Kidney epithelial cell (primary cell): ENCODE measurements around the gene HRH2. TPM values are rescaled to one million over a fixed set of nuclear protein-coding genes. Genes with fewer than 3 reads are reported as not detected.

Experiments used
- DNase-seq: peaks from one replicate; pipeline ENCODE4 v3.0.0-alpha.2; 2010; ENCODE audit warnings: low read depth
- H3K27me3 ChIP-seq: 2 replicates; pipeline ENCODE4 v1.6.0; 2011; ENCODE audit warnings: low read length; ENCODE audit not compliant: control insufficient read depth, insufficient read depth
- H3K36me3 ChIP-seq: 2 replicates; pipeline ENCODE4 v1.5.1; 2011; ENCODE audit warnings: low read length; ENCODE audit not compliant: control insufficient read depth, insufficient read depth
- H3K4me3 ChIP-seq: 2 replicates; pipeline ENCODE4 v1.5.1; 2011; ENCODE audit warnings: low read depth, mild to moderate bottlenecking, control low read depth, low read length
- total RNA-seq: library from RNA; depleted of rRNA; stranded (reverse); fragments of >200 nt; gene quantifications from 2 replicates; pipeline ENCODE4 v1.2.3, GENCODE V29; 2015
- TF ChIP-seq, protein P1 (sequence below): IDR thresholded peaks from 2 replicates; pipeline ENCODE4 v1.5.1; 2011; ENCODE audit warnings: mild to moderate bottlenecking, moderate library complexity, low read length, control low read depth, inconsistent platforms; ENCODE audit not compliant: insufficient read depth, poor library complexity, severe bottlenecking

HRH2 gene
- total RNA-seq, 1 donor from 2014 or later = 2.7 TPM

DNA sequence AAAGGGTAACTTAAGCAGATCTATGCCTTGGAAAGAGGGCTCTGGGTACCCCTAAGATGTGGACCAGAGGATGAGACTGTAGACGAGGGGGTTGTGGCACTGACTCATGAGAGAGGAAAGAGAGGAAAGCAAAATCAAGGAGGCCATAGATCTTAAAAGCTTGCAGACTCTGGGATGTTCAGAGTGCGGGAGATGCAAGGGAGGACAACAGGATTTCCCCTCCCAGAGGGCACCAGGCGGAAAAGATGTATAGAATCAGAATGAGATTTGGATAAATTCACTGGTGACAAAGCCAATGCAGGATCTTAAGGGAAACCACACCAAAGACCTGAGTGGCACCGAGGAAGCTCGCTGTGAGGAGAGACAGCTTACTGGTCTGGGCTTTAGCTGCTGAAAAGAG, 27.1 kb downstream of the HRH2 start:
- TF ChIP-seq, protein P1, sequence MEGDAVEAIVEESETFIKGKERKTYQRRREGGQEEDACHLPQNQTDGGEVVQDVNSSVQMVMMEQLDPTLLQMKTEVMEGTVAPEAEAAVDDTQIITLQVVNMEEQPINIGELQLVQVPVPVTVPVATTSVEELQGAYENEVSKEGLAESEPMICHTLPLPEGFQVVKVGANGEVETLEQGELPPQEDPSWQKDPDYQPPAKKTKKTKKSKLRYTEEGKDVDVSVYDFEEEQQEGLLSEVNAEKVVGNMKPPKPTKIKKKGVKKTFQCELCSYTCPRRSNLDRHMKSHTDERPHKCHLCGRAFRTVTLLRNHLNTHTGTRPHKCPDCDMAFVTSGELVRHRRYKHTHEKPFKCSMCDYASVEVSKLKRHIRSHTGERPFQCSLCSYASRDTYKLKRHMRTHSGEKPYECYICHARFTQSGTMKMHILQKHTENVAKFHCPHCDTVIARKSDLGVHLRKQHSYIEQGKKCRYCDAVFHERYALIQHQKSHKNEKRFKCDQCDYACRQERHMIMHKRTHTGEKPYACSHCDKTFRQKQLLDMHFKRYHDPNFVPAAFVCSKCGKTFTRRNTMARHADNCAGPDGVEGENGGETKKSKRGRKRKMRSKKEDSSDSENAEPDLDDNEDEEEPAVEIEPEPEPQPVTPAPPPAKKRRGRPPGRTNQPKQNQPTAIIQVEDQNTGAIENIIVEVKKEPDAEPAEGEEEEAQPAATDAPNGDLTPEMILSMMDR = no peak
- no peak for DNase-seq
- peaks cover 3% of the 10 kb centered on the region for H3K27me3 ChIP-seq
- H3K36me3 ChIP-seq = no peaks in the 10 kb centered on the region
- H3K4me3 ChIP-seq = no peak overlapping the region

DNA sequence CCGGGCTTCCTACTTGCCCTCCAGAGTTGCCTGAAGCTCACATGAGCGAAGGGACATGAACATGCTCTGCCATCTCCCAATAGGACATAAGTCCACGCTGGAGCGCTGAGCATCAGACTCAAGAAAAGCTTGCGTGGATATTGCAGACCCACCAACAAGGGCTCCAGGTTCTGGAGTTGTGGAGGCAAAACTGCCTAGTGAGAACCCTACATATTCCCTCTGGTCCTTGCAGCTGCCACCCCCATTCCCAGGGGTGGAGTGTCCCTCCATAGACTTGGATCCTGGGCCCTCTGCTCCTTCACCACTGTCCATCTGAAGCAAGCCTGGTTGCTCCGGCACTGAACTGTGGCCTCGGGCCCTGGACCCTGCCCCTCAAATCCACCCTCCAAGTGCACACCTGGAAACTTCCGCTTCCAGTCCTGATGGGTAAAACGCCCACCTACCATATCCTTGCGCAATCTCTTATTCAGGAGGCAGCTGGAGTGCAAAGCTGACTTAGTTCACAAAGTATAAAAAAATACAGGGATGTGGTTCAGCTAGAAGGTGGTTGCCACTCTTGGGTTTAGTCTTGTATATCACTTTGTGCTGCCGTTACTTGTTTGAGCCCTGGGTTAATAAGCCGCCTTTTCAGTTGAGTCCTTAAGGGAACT, 28.0 kb downstream of the HRH2 start:
- TF ChIP-seq, protein P1 = no peak
- DNase-seq = no peak
- Histone ChIP-seq H3K36me3 (no peaks in the 10 kb centered on the region), H3K4me3 (no peak overlapping the region), H3K27me3 (peaks cover 3% of the 10 kb centered on the region)

DNA sequence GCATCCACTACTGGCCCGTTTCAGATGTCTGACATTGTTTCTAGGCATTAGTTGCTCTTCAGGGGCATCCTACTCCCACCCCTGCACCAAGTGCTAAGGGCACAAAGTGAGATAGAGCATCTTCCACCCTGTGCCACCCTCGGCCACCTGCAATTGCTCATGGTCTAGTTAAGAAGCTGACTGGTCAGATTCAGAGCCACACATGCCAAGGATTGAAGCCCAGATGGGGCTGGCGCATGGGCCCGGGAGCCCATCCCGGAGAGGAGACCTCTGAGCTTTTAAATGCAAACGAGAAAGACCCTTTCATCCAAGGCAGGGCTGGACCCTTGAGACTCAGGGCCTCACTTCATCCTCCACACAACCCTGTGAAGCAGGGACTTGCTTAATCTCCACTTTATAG, 28.5 kb downstream of the HRH2 start:
- no peaks in the 10 kb centered on the region for H3K36me3 ChIP-seq
- TF ChIP-seq, protein P1 = no peak
- H3K27me3 ChIP-seq = peaks cover 3% of the 10 kb centered on the region
- H3K4me3 ChIP-seq = no peak overlapping the region
- no peak for DNase-seq

GRCh38 chr5:175686826-175687225, 29.0 kb downstream of the HRH2 start:
- no peaks in the 10 kb centered on the region for H3K27me3 ChIP-seq
- DNase-seq = no peak
- no peaks in the 10 kb centered on the region for H3K36me3 ChIP-seq
- TF ChIP-seq, protein P1 = no peak
- H3K4me3 ChIP-seq = no peak overlapping the region

- TF ChIP-seq, protein P1 = no peak
- no peak for DNase-seq
- Histone ChIP-seq H3K27me3 (no peaks in the 10 kb centered on the region), H3K4me3 (no peak overlapping the region), H3K36me3 (no peaks in the 10 kb centered on the region)
Measured at GRCh38 chr5:175687231-175687701, 29.4 kb downstream of the HRH2 start.

- TF ChIP-seq, protein P1 = no peak
- H3K27me3 ChIP-seq = no peaks in the 10 kb centered on the region
- no peak for DNase-seq
- no peaks in the 10 kb centered on the region for H3K36me3 ChIP-seq
- H3K4me3 ChIP-seq = no peak overlapping the region
Measured at GRCh38 chr5:175688352-175689146, 30.7 kb downstream of the HRH2 start.
